HG03108 (cell line): Measurements from ENCODE around the gene SLC6A11.

ENCODE experiments used
- ATAC-seq: cut with Tn5 transposase; IDR thresholded peaks from one replicate; pipeline ENCODE4 v1.9.1; 2021; ENCODE audit warnings: moderate library complexity; ENCODE audit not compliant: unreplicated experiment

The SLC6A11 gene

DNA sequence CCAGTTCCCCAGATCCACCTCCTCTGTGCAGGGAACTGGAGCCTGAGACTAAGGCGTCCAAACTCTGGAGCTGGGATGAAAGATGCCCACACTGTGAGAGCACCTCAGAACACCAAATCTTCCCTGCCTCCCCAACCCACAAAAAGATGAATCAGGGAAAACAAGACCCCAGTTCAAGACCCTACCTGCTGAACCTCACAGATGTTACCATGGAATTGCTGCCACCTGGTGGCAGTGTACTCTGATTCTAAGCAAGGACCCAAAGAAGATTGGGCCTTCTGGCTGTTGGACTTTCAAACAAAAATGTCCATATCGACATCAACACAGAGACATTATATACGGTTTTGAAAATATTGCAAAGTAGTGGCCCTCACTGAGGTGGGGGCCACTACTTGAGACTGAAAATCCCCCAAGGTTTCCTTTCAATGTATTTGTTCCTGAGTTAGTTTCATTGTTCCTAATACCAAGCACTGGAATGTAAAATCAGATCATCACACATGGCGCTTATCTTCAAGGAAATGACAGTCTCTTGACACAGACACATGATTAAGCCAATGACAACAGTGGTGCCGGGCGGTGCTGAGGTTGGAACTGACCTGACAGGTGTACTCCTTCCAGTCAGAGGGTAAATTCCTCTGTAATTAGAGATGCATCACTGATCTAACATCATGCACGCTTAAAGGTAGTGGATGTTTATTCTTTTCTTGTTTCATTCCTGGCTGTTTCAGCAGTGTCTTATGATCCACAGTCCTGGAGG lies 67.6 kb downstream of the SLC6A11 start:
- no peak for ATAC-seq

DNA sequence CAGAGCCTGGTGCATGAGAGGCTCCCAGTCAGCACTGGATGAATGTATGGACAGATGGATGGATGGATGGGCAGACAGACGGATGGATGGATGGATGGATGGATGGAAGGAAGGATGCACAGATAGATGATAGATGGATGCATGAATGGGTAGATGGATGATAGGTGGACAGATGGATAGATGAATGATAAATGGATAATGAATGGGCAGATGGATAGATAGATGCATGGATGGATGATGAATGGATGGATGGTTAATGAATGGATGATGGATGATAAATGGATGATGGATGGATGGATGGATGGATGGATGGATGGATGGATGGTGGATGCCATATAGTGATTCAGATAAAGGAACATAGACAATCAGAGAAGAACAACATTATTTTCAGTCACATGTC lies 71.0 kb downstream of the SLC6A11 start:
- no peak for ATAC-seq

GRCh38 chr3:10888518-10889090 lies 72.6 kb downstream of the SLC6A11 start:
- ATAC-seq, result no peak

- no peak for ATAC-seq
Observed at GRCh38 chr3:10889206-10889960, 73.4 kb downstream of the SLC6A11 start.

- no peak for ATAC-seq
Observed at GRCh38 chr3:10890665-10891064, 74.6 kb downstream of the SLC6A11 start.

GRCh38 chr3:10892622-10893021 lies 76.6 kb downstream of the SLC6A11 start:
- no peak for ATAC-seq

- no peak for ATAC-seq
Observed at GRCh38 chr3:10901296-10901945, 85.4 kb downstream of the SLC6A11 start.

GRCh38 chr3:10907262-10907661 lies 91.2 kb downstream of the SLC6A11 start:
- ATAC-seq, result no peak

- ATAC-seq, result no peak
Observed at GRCh38 chr3:10910367-10910766, 94.3 kb downstream of the SLC6A11 start.

- no peak for ATAC-seq
Observed at GRCh38 chr3:10911350-10912002, 95.4 kb downstream of the SLC6A11 start.

DNA sequence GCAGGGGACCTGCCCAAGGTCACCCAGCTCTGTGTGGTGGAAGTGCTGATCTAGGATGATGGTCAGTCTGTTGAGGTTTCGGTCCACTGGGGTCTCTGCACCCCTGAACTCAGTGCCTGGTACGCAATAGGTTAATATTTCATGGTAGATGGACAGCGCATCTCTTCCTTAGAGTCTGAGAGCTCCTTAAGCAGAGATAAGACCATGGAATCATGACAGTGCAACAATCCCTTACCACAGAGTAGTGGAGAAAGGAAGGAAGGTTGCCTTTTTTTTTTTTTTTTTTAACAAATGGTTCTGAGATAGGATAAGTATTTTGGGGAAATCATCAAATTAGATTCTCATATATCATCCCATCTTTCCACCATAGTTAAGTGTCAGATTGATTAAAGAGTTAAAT lies 96.8 kb downstream of the SLC6A11 start:
- no peak for ATAC-seq

DNA sequence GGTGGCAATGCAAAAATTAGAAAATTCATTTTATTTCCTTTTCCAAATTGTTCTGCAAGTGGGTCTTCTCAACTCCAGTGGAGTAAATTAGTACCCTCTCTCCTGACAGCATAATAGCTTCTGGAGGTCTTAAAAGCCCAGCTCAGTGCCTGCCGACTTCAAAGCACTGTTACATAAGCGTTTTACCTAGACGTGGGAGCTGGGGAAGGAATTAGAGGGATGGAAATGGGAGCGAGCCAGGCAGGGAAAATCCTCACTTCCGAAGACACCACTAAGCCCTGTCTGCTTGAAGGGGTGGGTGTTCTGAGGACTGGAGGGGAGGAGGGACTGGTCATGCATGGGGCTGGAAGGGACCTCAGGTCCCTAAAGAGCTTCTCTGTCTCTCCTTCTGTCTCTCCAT lies 99.3 kb downstream of the SLC6A11 start:
- ATAC-seq, result no peak

DNA sequence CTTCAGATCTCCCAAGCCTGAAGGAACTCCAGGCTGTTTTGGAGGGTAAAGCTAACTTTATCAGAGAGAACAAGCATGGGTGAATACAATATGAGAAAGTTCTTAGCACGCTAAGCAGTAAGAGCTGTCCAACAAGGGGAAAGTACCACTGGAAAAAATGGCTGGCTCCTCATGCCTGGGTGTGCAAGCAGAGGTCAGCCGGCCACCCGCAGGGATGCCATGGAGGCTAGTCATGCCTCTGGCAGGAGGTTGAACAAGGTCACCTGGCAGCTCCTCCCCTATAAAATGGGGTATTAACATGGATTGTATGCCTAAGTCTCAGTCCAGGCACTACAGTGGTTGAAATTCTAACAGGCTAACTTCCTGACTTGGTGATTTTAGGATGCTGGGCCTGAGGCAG lies 101.1 kb downstream of the SLC6A11 start:
- ATAC-seq, result no peak

- ATAC-seq, result no peak
Observed at GRCh38 chr3:10918011-10918410, 102.0 kb downstream of the SLC6A11 start.

- ATAC-seq, result no peak
Observed at GRCh38 chr3:10919636-10920035, 103.6 kb downstream of the SLC6A11 start.

DNA sequence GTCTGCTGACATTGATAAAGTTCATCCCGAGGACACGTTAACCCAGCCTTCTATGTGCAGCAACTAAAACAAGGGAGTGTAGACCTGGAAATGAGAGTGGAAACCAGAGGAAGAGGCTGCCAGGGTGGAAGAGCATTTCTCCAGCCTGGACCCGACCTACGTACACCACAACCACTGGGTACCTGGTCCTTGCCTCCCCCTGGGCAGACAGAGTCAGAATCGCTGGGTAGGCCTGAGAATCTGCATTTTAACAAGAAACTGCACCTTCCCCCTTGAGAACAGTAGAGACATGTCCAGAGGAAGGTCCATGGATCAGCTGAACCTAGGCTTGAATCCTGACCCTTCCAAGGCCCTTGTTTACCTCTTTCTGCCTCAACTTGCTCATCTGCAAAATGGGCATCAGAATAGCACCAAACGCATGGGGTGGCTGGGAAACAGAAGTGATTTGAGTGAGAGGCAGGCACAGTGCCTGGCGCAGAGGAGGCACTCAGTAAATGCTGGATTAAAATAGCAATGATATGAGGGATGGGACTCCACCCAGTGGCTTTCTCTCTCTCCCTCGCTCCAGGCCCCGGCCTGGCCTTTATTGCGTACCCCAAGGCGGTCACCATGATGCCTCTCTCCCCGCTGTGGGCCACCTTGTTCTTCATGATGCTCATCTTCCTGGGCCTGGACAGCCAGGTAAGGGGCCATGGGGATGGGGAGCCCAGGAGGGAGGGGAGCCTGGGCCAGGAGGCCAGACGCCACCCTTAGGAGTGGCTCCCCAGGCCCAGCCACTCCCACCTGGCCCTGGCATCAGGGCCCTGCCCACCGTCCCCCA lies 109.6 kb downstream of the SLC6A11 start:
- ATAC-seq, result no peak

DNA sequence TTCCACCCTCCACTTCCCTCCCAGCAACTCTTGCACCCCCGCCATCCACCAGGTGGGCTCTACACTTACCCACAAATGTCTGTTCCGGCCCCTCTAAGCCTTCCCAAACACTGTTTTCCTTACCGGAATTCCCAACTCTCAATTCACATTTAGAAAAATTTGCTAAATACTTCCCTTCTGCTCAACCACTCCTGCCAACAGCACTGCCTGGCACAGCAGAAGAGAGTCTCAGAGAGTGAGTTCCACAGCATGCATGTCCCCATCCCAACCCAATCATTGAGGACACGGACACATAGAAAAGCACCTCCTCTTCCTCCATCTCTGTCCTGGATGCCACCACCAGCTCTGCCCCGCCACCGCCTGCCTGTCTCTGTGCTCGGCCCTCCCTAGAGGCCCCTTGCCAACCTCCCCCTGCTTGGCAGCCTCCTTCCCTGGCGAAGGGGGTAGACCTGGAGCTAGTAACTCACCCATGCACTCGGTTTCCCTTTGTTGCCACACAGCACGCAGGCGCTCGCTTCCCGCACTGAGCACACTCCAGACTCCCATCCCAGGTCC lies 110.3 kb downstream of the SLC6A11 start:
- no peak for ATAC-seq

GRCh38 chr3:10926811-10927521 lies 110.9 kb downstream of the SLC6A11 start:
- ATAC-seq, result no peak

DNA sequence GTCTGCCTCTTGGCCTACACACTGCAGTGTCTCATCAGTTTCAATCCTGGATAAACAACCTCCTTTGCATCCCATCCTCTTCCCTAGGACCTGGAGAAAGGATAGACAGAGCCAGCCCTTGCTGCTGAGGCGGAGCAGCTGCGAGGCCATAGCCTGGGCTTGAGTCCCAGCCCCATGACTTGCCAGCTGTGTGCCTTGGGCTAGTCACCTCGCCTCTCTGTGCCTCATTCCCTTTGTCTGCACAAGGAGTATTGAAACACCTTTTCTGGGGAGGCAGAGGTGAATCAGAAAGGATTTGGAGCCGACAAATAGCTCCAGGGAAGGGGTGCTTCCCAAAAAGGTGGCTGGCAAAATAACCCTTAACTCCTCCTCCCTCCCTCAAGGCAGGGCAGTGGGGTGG lies 111.5 kb downstream of the SLC6A11 start:
- no peak for ATAC-seq
